GM19467 (cell line): Measurements from ENCODE around the gene PPP1R37.
"Not testable (repeated sequence)": the region's sequence is repeated elsewhere in the genome, so short reads cannot be mapped to it uniquely, and the experiment has no call there.

Experiments
- ATAC-seq: cut with Tn5 transposase; IDR thresholded peaks from one replicate; pipeline ENCODE4 v1.9.1; 2021; ENCODE audit warnings: mild to moderate bottlenecking, moderate library complexity; ENCODE audit not compliant: unreplicated experiment

Gene PPP1R37

GRCh38 chr19:45113628-45114027, 20.6 kb downstream of the PPP1R37 start:
- no peak for ATAC-seq

- ATAC-seq: no peak
These were observed 21.1 kb downstream of the PPP1R37 start for GRCh38 chr19:45114116-45114515.

- no peak for ATAC-seq
These were observed 23.0 kb downstream of the PPP1R37 start for GRCh38 chr19:45115809-45116615.

GRCh38 chr19:45117167-45117594, 24.2 kb downstream of the PPP1R37 start:
- ATAC-seq: no peak

- no peak for ATAC-seq
These were observed 24.7 kb downstream of the PPP1R37 start for GRCh38 chr19:45117671-45118070.

GRCh38 chr19:45118106-45118505, 25.1 kb downstream of the PPP1R37 start:
- no peak for ATAC-seq

GRCh38 chr19:45118591-45119355, 25.8 kb downstream of the PPP1R37 start:
- not testable (repeated sequence) for ATAC-seq

- no peak for ATAC-seq
These were observed 26.6 kb downstream of the PPP1R37 start for GRCh38 chr19:45119582-45119981.

GRCh38 chr19:45121827-45122345, 28.9 kb downstream of the PPP1R37 start:
- ATAC-seq: no peak

- no peak for ATAC-seq
These were observed 29.9 kb downstream of the PPP1R37 start for GRCh38 chr19:45122832-45123231.

GRCh38 chr19:45123440-45123850, 30.5 kb downstream of the PPP1R37 start:
- ATAC-seq: no peak

- ATAC-seq: no peak
These were observed 31.0 kb downstream of the PPP1R37 start for GRCh38 chr19:45124021-45124420.

- no peak for ATAC-seq
These were observed 32.4 kb downstream of the PPP1R37 start for GRCh38 chr19:45125360-45125759.

GRCh38 chr19:45125975-45126493, 33.1 kb downstream of the PPP1R37 start:
- ATAC-seq: no peak

- ATAC-seq: no peak
These were observed 33.7 kb downstream of the PPP1R37 start for GRCh38 chr19:45126654-45127053.

- no peak for ATAC-seq
These were observed 35.2 kb downstream of the PPP1R37 start for GRCh38 chr19:45128146-45128545.

GRCh38 chr19:45128806-45129205, 35.8 kb downstream of the PPP1R37 start:
- no peak for ATAC-seq

GRCh38 chr19:45130236-45130635, 37.3 kb downstream of the PPP1R37 start:
- ATAC-seq: no peak

GRCh38 chr19:45130888-45131615, 38.1 kb downstream of the PPP1R37 start:
- ATAC-seq: no peak

GRCh38 chr19:45133661-45134060, 40.7 kb downstream of the PPP1R37 start:
- no peak for ATAC-seq
